Mucosa of stomach (tissue), 1 donor: ENCODE data around the gene PEPD.

Experiments used
- H3K27me3 ChIP-seq: one replicate; pipeline ENCODE4 v1.7.0; 2013; ENCODE audit warnings: mild to moderate bottlenecking, low read length; ENCODE audit not compliant: control insufficient read depth, insufficient read depth
- H3K36me3 ChIP-seq: one replicate; pipeline ENCODE4 v1.7.0; 2013; ENCODE audit warnings: low read length; ENCODE audit not compliant: control insufficient read depth, insufficient read depth
- H3K4me1 ChIP-seq: one replicate; pipeline ENCODE4 v1.7.0; 2013; ENCODE audit warnings: mild to moderate bottlenecking, low read length; ENCODE audit not compliant: control insufficient read depth, insufficient read depth
- H3K4me3 ChIP-seq: one replicate; pipeline ENCODE4 v1.7.0; 2013; ENCODE audit warnings: low read length
- H3K9ac ChIP-seq: one replicate; pipeline ENCODE4 v1.7.0; 2013; ENCODE audit warnings: mild to moderate bottlenecking, low read length, moderate library complexity
- H3K9me3 ChIP-seq: one replicate; pipeline ENCODE4 v1.7.0; 2013; ENCODE audit warnings: mild to moderate bottlenecking, low read length, moderate library complexity; ENCODE audit not compliant: control insufficient read depth
- donor health status: Pancreatic carcinoma.

PEPD gene

DNA sequence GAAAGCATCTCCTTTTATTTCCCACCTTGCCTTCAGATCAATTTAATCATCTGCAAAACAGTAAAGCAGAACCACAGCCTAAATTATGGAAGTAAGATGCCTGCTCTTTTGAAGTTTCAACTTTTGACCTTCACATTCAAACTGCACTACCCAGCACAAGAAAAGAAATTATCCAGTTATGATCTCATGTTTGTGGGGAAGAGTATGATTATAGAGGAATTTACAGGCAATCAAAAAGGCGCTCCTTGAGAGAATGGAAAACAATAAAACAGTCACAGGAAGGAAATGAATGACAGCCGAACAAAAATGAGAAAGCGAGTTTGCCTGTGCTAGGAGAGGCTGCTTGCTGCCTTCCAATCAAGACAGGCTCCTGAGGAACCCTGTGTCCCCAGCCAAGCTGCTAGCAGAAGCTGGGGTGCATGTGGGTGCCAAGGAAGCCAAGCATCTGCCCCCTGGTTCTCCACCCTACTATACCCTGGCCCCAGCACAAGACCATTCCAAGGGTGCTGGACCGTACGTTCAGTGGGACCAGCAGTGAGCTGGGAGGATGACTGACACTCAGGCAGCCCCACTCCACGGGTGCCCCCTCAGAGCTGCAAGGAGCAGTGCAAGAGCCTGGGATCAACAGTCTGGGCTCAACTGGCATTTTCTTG lies 47.8 kb downstream of the PEPD start:
- H3K27me3 ChIP-seq, result no peaks in the 10 kb centered on the region
- no peaks in the 10 kb centered on the region for H3K4me1 ChIP-seq
- no peak overlapping the region for H3K4me3 ChIP-seq
- no peak overlapping the region for H3K9ac ChIP-seq
- no peaks in the 10 kb centered on the region for H3K9me3 ChIP-seq
- H3K36me3 ChIP-seq, result peaks cover 6% of the 10 kb centered on the region

DNA sequence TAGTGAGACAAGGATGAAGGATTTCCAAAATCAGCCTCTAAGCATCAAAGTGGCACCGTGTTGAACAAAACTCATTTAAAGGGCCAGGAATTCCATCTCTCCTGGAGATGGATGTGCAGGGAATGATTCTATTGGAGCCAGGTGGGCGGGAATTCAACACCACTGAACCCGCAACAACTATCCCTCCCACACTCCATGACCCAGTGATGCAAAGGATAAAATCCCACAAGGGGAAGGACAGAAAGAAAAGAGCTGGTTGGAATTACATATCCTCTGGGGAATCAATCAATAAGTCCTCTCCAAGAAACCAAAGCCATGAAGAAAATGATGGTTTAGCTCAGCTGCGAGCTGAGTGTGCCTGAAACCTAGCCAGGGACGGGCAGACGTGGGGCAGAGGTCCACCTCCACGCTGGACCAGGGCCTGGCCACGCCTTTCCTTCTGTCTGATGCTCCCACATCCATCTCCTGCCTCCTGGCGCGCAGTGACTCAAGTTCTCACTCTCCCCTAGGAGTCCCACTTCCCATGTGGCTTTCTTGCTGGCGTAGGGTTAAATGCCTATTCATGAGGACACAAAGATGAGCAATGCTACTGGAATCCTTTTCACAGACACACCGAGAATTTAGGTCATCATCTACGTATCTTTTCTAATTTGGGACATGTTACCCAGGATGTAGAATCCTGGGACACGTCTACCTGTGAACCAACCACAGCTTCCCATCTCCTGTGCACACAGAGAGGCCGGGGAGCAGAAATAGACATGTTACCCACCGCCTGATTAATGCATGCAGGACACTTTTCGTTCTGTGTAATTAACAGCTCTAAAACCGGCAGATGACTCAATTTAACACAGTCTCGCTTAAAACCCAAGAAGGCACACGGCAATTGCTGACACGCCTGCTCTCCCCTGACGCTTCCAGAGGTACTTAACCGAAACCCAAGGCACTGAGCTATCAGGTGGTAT lies 48.6 kb downstream of the PEPD start:
- Histone ChIP-seq H3K4me1 (no peaks in the 10 kb centered on the region), H3K9me3 (no peaks in the 10 kb centered on the region), H3K4me3 (no peak overlapping the region), H3K27me3 (no peaks in the 10 kb centered on the region), H3K9ac (no peak overlapping the region), H3K36me3 (peaks cover 4% of the 10 kb centered on the region)

DNA sequence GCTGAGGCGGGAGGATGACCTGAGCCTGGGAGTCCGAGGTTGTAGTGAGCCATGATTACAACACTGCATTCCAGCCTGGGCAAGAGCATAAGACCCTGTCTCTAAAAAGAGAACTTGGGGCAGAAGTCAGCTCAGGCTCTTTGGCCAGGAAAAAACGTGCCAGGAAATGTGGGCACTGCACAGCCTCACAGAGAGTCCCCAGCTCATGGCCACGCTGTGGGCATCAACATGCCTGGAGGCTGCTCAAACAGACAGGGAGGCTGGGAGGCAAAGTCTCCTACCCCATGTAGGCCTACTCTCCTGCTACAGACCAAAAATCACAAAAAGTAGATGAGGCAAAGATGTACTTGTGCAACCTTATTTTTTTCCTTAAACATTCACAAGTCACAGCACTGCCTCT lies 49.4 kb downstream of the PEPD start:
- no peak overlapping the region for H3K4me3 ChIP-seq
- no peaks in the 10 kb centered on the region for H3K27me3 ChIP-seq
- H3K4me1 ChIP-seq, result no peaks in the 10 kb centered on the region
- no peaks in the 10 kb centered on the region for H3K36me3 ChIP-seq
- H3K9ac ChIP-seq, result no peak overlapping the region
- no peaks in the 10 kb centered on the region for H3K9me3 ChIP-seq

DNA sequence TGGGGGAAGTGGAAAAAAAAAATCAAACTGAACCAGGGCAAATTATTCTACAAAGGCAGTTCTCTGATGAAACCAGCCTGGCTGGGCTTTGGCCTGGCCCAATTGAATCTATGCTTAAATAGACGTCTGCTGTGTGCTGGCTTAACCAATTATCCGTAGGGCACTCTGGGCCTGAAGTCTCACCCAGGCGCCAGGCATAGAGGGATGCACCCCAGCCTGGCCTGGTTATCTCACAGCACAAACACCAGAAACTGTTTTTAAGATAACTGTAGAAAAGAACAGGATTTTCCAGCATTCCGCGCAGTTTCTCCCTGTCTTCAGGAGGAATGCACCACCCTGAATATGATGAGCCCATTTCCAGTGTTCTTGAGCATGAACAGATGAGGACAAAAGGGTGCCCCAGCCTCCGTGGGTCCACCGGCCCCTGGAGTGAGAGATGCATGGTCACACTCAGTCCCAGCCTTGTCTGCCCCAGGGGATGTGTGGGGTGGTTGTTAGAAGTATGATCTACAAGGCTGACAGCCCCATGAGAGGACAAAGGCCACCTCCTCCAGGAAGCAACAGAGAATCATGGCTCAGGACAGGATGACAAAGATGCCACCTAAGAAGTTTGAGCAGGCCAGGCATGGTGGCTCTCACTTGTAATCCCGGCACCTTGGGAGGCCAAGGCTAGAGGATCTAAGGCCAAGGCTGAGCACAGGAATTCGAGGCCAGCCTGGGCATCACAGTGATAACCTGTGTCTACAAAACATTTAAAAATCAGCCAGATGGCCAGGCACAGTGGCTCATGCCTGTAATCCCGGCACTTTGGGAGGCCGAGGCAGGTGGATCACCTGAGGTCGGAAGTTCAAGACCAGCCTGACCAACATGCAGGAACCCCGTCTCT lies 50.2 kb downstream of the PEPD start:
- no peaks in the 10 kb centered on the region for H3K27me3 ChIP-seq
- no peak overlapping the region for H3K4me3 ChIP-seq
- no peak overlapping the region for H3K9ac ChIP-seq
- no peaks in the 10 kb centered on the region for H3K36me3 ChIP-seq
- H3K9me3 ChIP-seq, result no peaks in the 10 kb centered on the region
- no peaks in the 10 kb centered on the region for H3K4me1 ChIP-seq

DNA sequence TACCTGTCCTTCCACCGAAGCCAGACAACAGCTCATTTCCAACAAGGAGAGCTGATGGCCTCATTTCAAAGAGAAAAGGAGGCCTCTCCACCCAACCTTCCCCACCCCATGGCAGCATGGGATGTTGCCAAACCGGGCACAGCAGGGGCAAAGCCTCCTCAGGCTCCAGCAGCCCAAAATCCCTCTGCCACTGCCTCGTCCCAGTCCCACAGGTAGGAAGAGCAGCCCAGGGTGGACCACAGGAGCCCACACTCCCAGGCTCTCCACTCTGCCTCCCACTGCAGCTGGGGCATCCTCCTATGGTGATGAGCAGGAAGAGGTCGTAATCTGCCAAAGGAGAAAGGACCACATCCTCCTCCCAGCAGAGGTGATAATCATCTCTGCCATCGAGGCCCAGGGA lies 50.9 kb downstream of the PEPD start:
- H3K9ac ChIP-seq, result no peak overlapping the region
- no peaks in the 10 kb centered on the region for H3K27me3 ChIP-seq
- H3K4me1 ChIP-seq, result no peaks in the 10 kb centered on the region
- no peaks in the 10 kb centered on the region for H3K36me3 ChIP-seq
- H3K4me3 ChIP-seq, result no peak overlapping the region
- no peaks in the 10 kb centered on the region for H3K9me3 ChIP-seq

DNA sequence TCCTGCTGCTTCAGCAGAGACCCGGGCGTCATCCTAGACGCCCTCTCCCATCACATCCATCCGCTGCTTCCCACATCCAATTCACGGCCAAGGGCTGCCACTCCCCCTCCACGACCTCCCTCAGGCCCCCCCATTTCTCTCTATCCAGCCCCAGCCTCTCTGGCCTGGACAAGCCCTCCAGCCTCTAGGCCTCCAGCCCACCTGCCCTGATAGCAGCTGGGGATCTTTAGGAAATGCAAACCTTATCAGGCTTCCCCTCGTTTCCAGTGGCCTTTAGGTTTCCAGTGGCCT lies 51.6 kb downstream of the PEPD start:
- no peak overlapping the region for H3K4me3 ChIP-seq
- H3K36me3 ChIP-seq, result no peaks in the 10 kb centered on the region
- no peaks in the 10 kb centered on the region for H3K4me1 ChIP-seq
- H3K9me3 ChIP-seq, result no peaks in the 10 kb centered on the region
- H3K9ac ChIP-seq, result no peak overlapping the region
- H3K27me3 ChIP-seq, result no peaks in the 10 kb centered on the region

DNA sequence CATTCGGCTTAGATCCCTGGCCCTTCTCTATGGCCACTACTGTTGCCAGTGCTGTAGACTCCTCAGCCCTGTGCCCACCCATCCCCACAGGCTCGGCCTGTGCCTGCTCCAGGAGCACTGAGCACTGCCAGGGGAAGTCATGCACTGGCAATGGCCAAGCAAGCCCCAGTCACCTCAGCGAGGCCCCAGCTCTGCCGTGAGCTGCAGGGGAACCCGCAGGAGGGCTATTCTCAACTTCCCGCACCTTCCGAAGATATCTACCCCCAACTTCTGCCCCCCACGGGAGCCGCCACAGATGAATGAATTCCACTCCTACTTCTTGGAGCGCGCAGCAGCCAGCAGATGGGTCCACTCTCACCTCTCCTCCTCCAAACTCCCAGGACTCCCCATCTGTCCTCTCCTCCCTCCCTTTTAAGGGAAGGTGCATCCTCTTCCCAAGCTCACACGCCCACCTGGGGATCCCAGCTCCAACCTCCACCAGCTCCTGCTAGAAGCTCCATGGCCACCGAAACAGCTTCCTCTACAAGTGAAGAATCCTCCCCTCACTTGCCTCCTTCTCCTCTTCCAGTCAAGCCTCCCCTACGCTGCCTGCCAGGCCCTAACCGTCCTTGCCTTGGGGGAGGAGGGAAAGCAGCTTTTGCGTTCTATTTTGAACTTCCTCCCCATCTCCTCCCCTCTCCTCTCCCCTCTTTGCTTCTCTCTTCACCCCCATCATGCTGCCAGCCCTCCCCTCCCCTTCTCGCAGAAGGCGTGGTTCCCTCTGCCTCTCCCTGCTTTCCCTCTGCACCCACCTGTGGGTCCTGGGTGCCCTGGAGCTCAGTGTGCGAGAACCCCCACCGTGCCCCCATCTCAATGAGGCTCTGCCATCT lies 52.2 kb downstream of the PEPD start:
- no peak overlapping the region for H3K9ac ChIP-seq
- no peaks in the 10 kb centered on the region for H3K27me3 ChIP-seq
- H3K36me3 ChIP-seq, result no peaks in the 10 kb centered on the region
- H3K4me3 ChIP-seq, result no peak overlapping the region
- H3K4me1 ChIP-seq, result no peaks in the 10 kb centered on the region
- no peaks in the 10 kb centered on the region for H3K9me3 ChIP-seq

DNA sequence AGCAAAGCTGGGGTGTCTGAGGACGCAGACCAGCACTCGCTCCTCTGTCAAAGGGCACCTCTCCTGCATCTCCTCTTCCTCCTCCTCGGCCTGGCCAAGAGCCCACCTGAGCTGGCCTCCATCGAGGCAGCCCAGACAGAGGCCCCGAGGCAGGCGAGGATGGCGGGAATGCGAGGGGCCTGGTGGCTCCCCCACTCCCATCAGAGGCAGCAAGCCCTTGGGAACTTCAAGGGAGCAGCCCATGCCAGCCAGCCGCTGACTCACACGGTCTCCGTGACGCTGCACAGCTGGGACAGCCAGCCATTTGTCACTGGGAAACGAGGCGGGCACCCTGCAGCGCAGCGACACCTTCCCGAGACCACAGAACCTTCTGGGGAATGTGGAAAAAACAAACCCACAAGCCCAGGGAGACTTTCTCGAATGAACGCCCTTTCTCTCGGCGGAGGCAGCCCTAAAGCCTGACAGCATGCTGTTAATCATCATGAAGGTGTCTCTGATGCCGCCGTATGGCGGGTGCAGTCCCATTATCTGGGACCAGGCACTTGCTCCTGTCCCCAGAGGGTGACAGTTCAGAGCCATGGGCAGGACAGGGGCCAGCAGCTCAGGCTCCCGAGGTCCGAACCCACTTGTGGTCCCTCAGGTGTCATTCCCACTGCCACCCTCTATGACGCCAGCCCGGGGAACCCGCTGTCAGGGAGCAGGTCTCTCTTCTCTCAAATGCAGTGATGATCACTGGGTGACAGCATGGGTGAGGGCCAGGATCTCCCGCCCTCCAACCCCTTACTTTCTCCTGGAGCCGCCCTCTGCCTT lies 53.0 kb downstream of the PEPD start:
- no peaks in the 10 kb centered on the region for H3K27me3 ChIP-seq

DNA sequence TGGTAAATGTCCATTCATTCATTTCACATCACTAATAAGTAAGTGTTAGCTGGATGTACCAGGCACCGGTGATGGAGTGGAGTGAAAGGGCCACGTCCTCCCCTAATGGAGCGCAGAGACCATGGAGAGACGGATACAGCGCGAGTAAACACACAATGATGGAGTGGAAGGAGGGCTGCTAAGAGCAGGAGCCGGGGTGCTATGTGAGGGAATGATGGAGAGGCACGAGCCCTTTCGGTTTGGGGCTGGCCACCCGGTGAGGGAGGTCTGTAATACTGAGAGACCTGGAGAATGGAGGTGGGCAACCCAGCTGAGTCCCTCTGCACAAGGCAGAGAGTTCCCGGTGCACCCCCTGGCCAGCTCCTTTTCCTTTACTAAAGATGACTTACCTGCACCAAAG lies 53.7 kb downstream of the PEPD start:
- no peaks in the 10 kb centered on the region for H3K36me3 ChIP-seq
- no peaks in the 10 kb centered on the region for H3K9me3 ChIP-seq
- H3K4me1 ChIP-seq, result no peaks in the 10 kb centered on the region
- no peak overlapping the region for H3K9ac ChIP-seq
- H3K4me3 ChIP-seq, result no peak overlapping the region
- no peaks in the 10 kb centered on the region for H3K27me3 ChIP-seq

More for the DNA sequence above, 53.0 kb downstream of the PEPD start:
- Histone ChIP-seq H3K9ac (no peak overlapping the region), H3K36me3 (no peaks in the 10 kb centered on the region), H3K4me1 (no peaks in the 10 kb centered on the region), H3K9me3 (no peaks in the 10 kb centered on the region), H3K4me3 (no peak overlapping the region)

DNA sequence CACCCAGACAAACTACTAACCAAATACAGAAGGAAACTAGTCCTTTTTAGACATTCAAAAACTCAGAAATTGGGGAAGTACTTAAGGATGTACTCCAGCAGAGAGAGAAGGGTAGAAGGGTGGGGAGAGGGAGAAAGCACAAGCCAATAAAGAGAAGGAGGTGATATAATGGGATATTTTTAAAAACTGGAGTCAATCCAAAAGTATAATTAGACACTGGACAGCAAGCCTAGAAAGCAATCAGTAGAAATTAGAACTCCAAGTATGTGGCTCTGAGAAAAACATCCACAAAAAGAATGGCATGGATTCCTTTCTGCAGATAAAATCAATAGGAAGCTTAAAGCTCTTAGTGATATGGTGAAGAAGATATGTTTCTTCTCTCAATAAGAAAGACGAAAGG lies 55.8 kb downstream of the PEPD start:
- Histone ChIP-seq H3K4me1 (no peaks in the 10 kb centered on the region), H3K27me3 (no peaks in the 10 kb centered on the region), H3K36me3 (no peaks in the 10 kb centered on the region), H3K9ac (no peak overlapping the region), H3K4me3 (no peak overlapping the region), H3K9me3 (no peaks in the 10 kb centered on the region)

DNA sequence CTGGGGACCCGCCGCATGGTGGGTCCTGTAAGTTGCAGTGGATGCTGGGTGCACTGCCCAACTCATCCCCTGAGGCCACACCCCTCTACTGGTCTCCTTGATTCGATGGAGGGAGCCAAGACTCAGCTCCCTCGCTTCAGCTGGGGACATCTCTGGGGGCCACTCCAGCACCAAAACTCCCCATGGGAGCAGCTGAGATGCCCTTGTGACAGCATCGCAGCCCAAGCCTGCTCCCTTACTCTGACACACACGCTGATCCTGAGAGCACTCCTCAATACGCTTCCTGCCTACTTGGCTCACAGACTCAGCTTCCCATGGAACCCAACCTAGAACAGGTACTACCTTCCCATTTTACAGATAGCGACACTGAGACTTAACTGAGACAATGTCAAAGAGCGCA lies 56.2 kb downstream of the PEPD start:
- H3K27me3 ChIP-seq, result no peaks in the 10 kb centered on the region
- H3K4me1 ChIP-seq, result no peaks in the 10 kb centered on the region
- H3K4me3 ChIP-seq, result no peak overlapping the region
- no peaks in the 10 kb centered on the region for H3K36me3 ChIP-seq
- no peak overlapping the region for H3K9ac ChIP-seq
- no peaks in the 10 kb centered on the region for H3K9me3 ChIP-seq
